Measurements from ENCODE around the gene OR10C1.
"Not testable (repeated sequence)": the region's sequence is repeated elsewhere in the genome, so short reads cannot be mapped to it uniquely, and the experiment has no call there.

OR10C1 gene

DNA sequence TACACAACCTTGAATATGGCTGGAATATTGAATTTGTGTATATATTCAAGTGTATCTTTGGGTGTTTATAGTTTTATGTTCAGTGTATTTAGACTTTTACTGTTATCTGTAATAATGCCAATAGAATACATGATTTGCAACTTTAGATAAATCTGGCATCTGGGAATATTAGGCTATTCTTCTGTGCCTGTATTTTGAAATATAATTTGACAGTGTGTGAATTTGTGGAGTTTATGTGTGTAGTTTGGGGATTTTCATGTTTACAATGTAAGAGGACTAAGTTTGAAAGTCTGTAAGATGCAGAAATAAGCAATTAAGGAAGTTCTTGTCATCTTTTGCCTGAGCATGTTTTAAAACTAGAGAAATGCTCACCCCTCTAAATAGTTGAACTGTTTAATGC, at the start of gene OR10C1:
TSS of gene OR10C1 (plus strand) at position 301 of the 400 bp plus-strand sequence. CDS start 710 bp downstream, outside the sequence.
- Mint-ChIP-seq H3K27me3 (peaks cover 31% of the 10 kb centered on the region), H3K4me3 (no peak within 1 kb of the TSS), H3K27ac (no peak within 1 kb of the TSS), H3K4me1 (no peaks in the 10 kb centered on the region), H3K36me3 (no peaks in the 10 kb centered on the region), H3K9me3 (no peaks in the 10 kb centered on the region)

GRCh38 chr6:29395331-29395730, 43.8 kb upstream of the OR10C1 start, which contains the start of gene OR12D2:
OR12D2 (plus strand) TSS chr6:29395631; CDS start chr6:29396700, 1,069 bp downstream.
- Mint-ChIP-seq H3K4me3 (no peak within 1 kb of the TSS), H3K27ac (no peak within 1 kb of the TSS), H3K27me3 (peaks cover 34% of the 10 kb centered on the region), H3K9me3 (peaks cover 1% of the 10 kb centered on the region), H3K36me3 (no peaks in the 10 kb centered on the region), H3K4me1 (no peaks in the 10 kb centered on the region)

- Mint-ChIP-seq H3K4me1 (no peaks in the 10 kb centered on the region), H3K36me3 (no peaks in the 10 kb centered on the region), H3K27me3 (peaks cover 40% of the 10 kb centered on the region), H3K4me3 (no peak overlapping the region), H3K27ac (no peak overlapping the region), H3K9me3 (peaks cover 6% of the 10 kb centered on the region)
These were observed 39.6 kb upstream of the OR10C1 start for GRCh38 chr6:29399525-29399924.

GRCh38 chr6:29403801-29404200, 35.3 kb upstream of the OR10C1 start:
- no peaks in the 10 kb centered on the region for H3K36me3 Mint-ChIP-seq
- H3K27ac Mint-ChIP-seq, result no peak overlapping the region
- H3K4me3 Mint-ChIP-seq, result no peak overlapping the region
- peaks cover 6% of the 10 kb centered on the region for H3K9me3 Mint-ChIP-seq
- no peaks in the 10 kb centered on the region for H3K4me1 Mint-ChIP-seq
- peaks cover 31% of the 10 kb centered on the region for H3K27me3 Mint-ChIP-seq

DNA sequence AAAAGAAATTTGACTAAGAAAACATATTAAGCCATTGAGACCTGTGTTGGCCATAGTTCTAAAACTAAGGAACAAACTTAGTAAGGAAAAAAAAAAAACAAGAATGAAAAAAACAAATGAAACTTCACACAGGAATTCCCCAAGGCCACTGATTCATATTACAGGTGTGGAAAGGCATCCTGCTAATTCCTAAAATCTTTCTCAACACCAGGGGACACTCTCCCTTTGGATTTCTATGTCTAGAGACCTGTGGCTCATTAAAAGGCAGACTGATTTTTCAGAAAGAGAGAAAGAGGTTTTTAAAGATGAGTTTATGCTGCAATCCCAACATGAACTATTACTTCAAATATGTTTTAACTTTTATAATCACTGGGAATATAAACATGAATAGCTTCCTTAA, 24.5 kb upstream of the OR10C1 start, which contains the start of gene OR12D1:
TSS of gene OR12D1 (plus strand) at position 341 of the 400 bp plus-strand sequence.
- H3K36me3 Mint-ChIP-seq, result peaks cover 1% of the 10 kb centered on the region
- H3K4me3 Mint-ChIP-seq, result no peak within 1 kb of the TSS
- H3K27ac Mint-ChIP-seq, result no peak within 1 kb of the TSS
- H3K27me3 Mint-ChIP-seq, result peaks cover 29% of the 10 kb centered on the region
- H3K4me1 Mint-ChIP-seq, result no peaks in the 10 kb centered on the region
- peaks cover 18% of the 10 kb centered on the region for H3K9me3 Mint-ChIP-seq

GRCh38 chr6:29419516-29419915, 19.6 kb upstream of the OR10C1 start:
- H3K36me3 Mint-ChIP-seq, result no peaks in the 10 kb centered on the region
- no peaks in the 10 kb centered on the region for H3K9me3 Mint-ChIP-seq
- H3K27me3 Mint-ChIP-seq, result peaks cover 28% of the 10 kb centered on the region
- H3K27ac Mint-ChIP-seq, result no peak overlapping the region
- no peaks in the 10 kb centered on the region for H3K4me1 Mint-ChIP-seq
- no peak overlapping the region for H3K4me3 Mint-ChIP-seq

- H3K4me3 Mint-ChIP-seq, result no peak overlapping the region
- peaks cover 37% of the 10 kb centered on the region for H3K27me3 Mint-ChIP-seq
- H3K9me3 Mint-ChIP-seq, result no peaks in the 10 kb centered on the region
- no peaks in the 10 kb centered on the region for H3K4me1 Mint-ChIP-seq
- no peaks in the 10 kb centered on the region for H3K36me3 Mint-ChIP-seq
- no peak overlapping the region for H3K27ac Mint-ChIP-seq
These were observed 14.9 kb upstream of the OR10C1 start for GRCh38 chr6:29424168-29424567.

GRCh38 chr6:29424575-29424974, 14.5 kb upstream of the OR10C1 start:
- H3K27me3 Mint-ChIP-seq, result peaks cover 40% of the 10 kb centered on the region
- no peaks in the 10 kb centered on the region for H3K9me3 Mint-ChIP-seq
- H3K27ac Mint-ChIP-seq, result no peak overlapping the region
- H3K36me3 Mint-ChIP-seq, result no peaks in the 10 kb centered on the region
- H3K4me1 Mint-ChIP-seq, result no peaks in the 10 kb centered on the region
- no peak overlapping the region for H3K4me3 Mint-ChIP-seq

DNA sequence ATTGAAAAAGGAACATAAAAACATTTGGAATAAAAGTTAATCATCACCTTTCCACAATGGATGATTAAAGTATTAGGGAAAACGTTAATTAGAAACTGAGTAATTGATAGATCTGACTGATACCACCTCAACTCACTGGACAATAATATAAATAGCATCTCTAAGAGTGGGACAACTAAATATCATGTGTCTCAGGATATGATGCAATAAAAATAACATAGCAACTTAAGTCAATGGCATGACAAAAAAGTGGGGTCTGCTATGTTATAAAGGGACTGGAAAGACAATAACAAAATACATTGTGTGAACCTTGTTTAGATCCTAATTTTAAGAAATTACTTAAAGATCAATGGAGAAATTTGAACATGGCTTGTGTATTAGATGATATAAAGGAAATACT, 14.0 kb upstream of the OR10C1 start:
- no peaks in the 10 kb centered on the region for H3K9me3 Mint-ChIP-seq
- H3K36me3 Mint-ChIP-seq, result no peaks in the 10 kb centered on the region
- H3K4me3 Mint-ChIP-seq, result no peak overlapping the region
- no peaks in the 10 kb centered on the region for H3K4me1 Mint-ChIP-seq
- no peak overlapping the region for H3K27ac Mint-ChIP-seq
- H3K27me3 Mint-ChIP-seq, result peaks cover 39% of the 10 kb centered on the region

DNA sequence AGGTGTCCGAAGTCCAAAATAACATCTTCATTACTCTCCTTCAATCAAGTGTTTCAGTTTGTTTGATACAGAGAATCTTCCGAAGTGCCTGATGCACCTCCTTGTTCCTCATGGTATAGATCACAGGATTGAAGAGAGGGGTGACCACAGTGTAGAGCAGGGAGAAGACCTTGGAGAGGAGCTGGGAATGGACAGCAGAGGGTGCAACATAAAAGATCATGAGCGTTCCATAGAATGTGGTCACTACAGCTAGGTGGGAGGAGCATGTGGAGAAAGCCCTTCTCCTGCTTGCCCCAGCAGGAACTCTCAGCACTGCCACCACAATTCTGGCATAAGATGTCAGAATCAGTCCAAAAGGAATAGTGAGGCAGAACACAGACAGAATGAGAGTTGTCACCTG, 12.5 kb upstream of the OR10C1 start:
- Mint-ChIP-seq H3K4me3 (no peak overlapping the region), H3K27me3 (peaks cover 28% of the 10 kb centered on the region), H3K36me3 (no peaks in the 10 kb centered on the region), H3K4me1 (no peaks in the 10 kb centered on the region), H3K27ac (no peak overlapping the region), H3K9me3 (no peaks in the 10 kb centered on the region)

GRCh38 chr6:29436730-29437129, 2.4 kb upstream of the OR10C1 start:
- H3K9me3 Mint-ChIP-seq, H3K4me3 Mint-ChIP-seq, H3K27ac Mint-ChIP-seq, H3K36me3 Mint-ChIP-seq, H3K4me1 Mint-ChIP-seq: not testable (repeated sequence)
- H3K27me3 Mint-ChIP-seq, result peaks cover 38% of the 10 kb centered on the region

DNA sequence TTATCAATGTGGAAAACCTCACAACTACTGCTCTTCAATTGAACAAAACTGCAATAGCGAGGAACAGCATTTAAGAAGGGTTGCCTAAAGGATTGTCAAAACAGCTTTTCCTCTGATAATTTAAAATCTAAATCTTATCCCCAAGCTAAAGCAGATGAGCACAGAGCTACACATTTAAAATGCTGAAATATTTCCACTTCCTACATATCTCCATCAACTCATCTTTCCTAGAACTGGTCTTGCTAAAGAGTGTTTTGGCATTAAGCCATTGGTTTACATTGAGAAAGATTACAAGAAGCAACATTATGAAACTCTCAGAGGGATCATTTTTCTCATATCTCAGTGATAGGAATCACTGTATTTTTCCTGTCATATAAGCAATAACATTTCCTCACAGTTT, 3.6 kb downstream of the OR10C1 start:
- no peaks in the 10 kb centered on the region for H3K36me3 Mint-ChIP-seq

GRCh38 chr6:29444031-29444430, 4.9 kb downstream of the OR10C1 start:
- H3K4me1 Mint-ChIP-seq, H3K27ac Mint-ChIP-seq: not testable (repeated sequence)
- peaks cover 35% of the 10 kb centered on the region for H3K27me3 Mint-ChIP-seq

More for the DNA sequence above, 3.6 kb downstream of the OR10C1 start:
- H3K27ac Mint-ChIP-seq, result no peak overlapping the region
- H3K4me1 Mint-ChIP-seq, result no peaks in the 10 kb centered on the region
- no peak overlapping the region for H3K4me3 Mint-ChIP-seq
- H3K27me3 Mint-ChIP-seq, result peaks cover 28% of the 10 kb centered on the region
- H3K9me3 Mint-ChIP-seq, result no peaks in the 10 kb centered on the region

DNA sequence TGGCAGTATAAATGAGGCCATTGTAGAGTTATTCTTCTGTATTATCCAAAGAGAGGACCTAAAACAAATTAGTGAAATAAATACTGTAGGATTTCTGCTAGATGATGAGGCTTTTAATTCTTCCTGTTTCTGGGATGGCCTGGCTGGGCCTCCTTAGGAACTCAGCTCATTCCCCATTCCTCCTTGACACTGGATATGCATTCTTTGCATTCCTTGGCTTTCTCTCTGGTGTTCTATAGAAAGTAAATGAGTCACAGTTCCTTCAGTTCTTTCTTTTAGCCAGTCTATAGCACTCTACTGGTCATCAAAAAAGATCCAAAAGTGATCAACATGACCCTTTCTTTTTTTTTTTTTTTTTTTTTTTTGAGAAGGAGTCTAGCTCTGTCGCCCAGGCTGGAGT, 8.6 kb downstream of the OR10C1 start:
- H3K36me3 Mint-ChIP-seq, result no peaks in the 10 kb centered on the region
- no peaks in the 10 kb centered on the region for H3K9me3 Mint-ChIP-seq
- H3K27me3 Mint-ChIP-seq, result peaks cover 38% of the 10 kb centered on the region
- no peaks in the 10 kb centered on the region for H3K4me1 Mint-ChIP-seq
- H3K4me3 Mint-ChIP-seq, result no peak overlapping the region
- H3K27ac Mint-ChIP-seq, result no peak overlapping the region

More at GRCh38 chr6:29444031-29444430, 4.9 kb downstream of the OR10C1 start:
- H3K4me3 Mint-ChIP-seq, H3K9me3 Mint-ChIP-seq, H3K36me3 Mint-ChIP-seq: not testable (repeated sequence)

GRCh38 chr6:29451471-29452193, 12.5 kb downstream of the OR10C1 start:
- Mint-ChIP-seq H3K27me3 (peaks cover 32% of the 10 kb centered on the region), H3K36me3 (no peaks in the 10 kb centered on the region), H3K9me3 (no peaks in the 10 kb centered on the region), H3K27ac (no peak overlapping the region), H3K4me1 (no peaks in the 10 kb centered on the region), H3K4me3 (no peak overlapping the region)

DNA sequence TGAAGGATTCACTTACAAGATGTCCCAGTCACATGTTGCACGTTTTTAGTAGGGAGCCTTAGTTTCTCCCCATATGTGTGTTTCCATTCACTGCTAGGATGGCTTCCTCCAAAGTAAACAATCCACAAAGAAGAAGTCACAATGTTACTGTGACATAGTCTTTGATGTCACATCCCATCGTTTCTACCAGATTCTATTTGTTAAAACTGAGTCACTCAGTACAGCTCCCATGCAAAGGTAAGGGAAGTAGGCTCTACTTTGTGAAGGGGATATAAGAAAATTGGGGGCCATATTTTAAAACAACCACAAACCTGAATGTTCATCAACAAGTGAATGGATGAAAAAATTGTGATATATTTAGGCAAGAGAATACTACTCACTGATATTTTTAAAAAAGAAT, 17.9 kb downstream of the OR10C1 start, which contains the start of the genes OR11A1 and OR2H1:
TSS of gene OR11A1 (minus strand) at position 101 of the 400 bp plus-strand sequence. CDS start 29,430 bp downstream, outside the sequence.
TSS of gene OR2H1 (plus strand) at position 185 of the 400 bp plus-strand sequence. CDS start 4,615 bp downstream, outside the sequence.
- H3K27me3 Mint-ChIP-seq, result peaks cover 16% of the 10 kb centered on the region
- H3K4me1 Mint-ChIP-seq, result no peaks in the 10 kb centered on the region

More for the DNA sequence above, 17.9 kb downstream of the OR10C1 start, which contains the start of the genes OR11A1 and OR2H1:
- Mint-ChIP-seq H3K27ac (no peak within 1 kb of the TSS), H3K36me3 (no peaks in the 10 kb centered on the region), H3K9me3 (no peaks in the 10 kb centered on the region), H3K4me3 (no peak within 1 kb of the TSS)

Data from activated naive CD4-positive, alpha-beta T cell treated with anti-CD3 and anti-CD28 coated beads, Interleukin-2, amount 50 U/mL, for 24 hours (primary cell).